NB4 (cell line): ENCODE measurements around the gene LPAR6.

ENCODE experiments used
- MYC ChIP-seq: IDR thresholded peaks from 2 replicates; pipeline ENCODE4 v1.6.1; 2011; ENCODE audit warnings: low read depth, low read length
- POLR2A ChIP-seq: IDR thresholded peaks from 2 replicates; pipeline ENCODE4 v1.6.1; 2011; ENCODE audit warnings: mild to moderate bottlenecking; ENCODE audit not compliant: insufficient read length; ENCODE audit errors: extremely low read depth
- TF ChIP-seq, protein P1 (sequence below): IDR thresholded peaks from one replicate; pipeline ENCODE4 v1.5.1; 2012; ENCODE audit warnings: low read depth, low read length

DNA sequence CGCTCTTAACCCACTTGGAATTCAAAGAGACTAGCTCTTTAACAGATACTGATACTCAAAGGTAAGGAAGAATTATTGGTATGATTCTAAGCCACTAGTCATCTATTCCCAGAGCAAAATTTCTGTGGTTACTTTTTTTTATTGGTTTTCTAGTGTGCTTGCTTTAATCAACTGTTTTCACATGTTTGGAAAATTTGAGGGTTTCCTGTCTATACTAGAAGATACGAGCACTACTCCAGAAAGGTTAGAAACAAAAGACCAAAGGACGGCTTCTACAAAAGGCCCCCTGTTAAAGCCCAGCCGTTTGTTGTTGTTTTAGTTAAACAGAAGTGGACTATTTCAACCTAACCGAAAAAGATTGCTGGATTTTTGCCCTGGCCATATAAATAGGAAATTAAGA is 18.5 kb upstream of the LPAR6 start:
- TF ChIP-seq, protein P1, sequence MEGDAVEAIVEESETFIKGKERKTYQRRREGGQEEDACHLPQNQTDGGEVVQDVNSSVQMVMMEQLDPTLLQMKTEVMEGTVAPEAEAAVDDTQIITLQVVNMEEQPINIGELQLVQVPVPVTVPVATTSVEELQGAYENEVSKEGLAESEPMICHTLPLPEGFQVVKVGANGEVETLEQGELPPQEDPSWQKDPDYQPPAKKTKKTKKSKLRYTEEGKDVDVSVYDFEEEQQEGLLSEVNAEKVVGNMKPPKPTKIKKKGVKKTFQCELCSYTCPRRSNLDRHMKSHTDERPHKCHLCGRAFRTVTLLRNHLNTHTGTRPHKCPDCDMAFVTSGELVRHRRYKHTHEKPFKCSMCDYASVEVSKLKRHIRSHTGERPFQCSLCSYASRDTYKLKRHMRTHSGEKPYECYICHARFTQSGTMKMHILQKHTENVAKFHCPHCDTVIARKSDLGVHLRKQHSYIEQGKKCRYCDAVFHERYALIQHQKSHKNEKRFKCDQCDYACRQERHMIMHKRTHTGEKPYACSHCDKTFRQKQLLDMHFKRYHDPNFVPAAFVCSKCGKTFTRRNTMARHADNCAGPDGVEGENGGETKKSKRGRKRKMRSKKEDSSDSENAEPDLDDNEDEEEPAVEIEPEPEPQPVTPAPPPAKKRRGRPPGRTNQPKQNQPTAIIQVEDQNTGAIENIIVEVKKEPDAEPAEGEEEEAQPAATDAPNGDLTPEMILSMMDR, result no peak
- TF ChIP-seq MYC (no peak), POLR2A (no peak)
